ENCODE results near the gene BORCS6. TPM values are rescaled to one million over a fixed set of nuclear protein-coding genes. Genes with fewer than 3 reads are reported as not detected.

Gene BORCS6
- total RNA-seq, 1 experiment from 2014 or later, result 7.3 TPM

GRCh38 chr17:8155231-8155995 is 34.6 kb downstream of the BORCS6 start:
- H3K4me2 ChIP-seq (ENCODE audit: low read length), result peak overlapping the region; percentile 90
- peaks cover 40% of the 10 kb centered on the region for H3K4me1 ChIP-seq (ENCODE audit: insufficient read depth, low read length)
- H3K9ac ChIP-seq (ENCODE audit: low read length), result peak overlapping the region; percentile 88
- H4K20me1 ChIP-seq (ENCODE audit: low read length), result peaks cover 18% of the 10 kb centered on the region; the same call in 1 of the 2 replicates
- POLR2A ChIA-PET (ENCODE audit: unreplicated experiment), result no interaction called here
- no peaks in the 10 kb centered on the region for H3F3A ChIP-seq (ENCODE audit: low read length, unreplicated experiment)
- H3K27ac ChIP-seq (ENCODE audit: low read length), result peak overlapping the region; percentile 62
- no TSS peak for BruUV-seq (replicated peaks)
- peaks cover 36% of the 10 kb centered on the region for H3K79me2 ChIP-seq (ENCODE audit: low read length)
- DNase-seq, result no peak
- H2AFZ ChIP-seq (ENCODE audit: low read length), result no peak overlapping the region
- H3K27me3 ChIP-seq (ENCODE audit: low read length), result no peaks in the 10 kb centered on the region
- no peaks in the 10 kb centered on the region; the same call in 1 of the 2 replicates for H3K36me3 ChIP-seq (ENCODE audit: low read depth, low read length)
- TF ChIP-seq CTCF (conservative IDR thresholded peaks at IDR 0.05; ENCODE audit: low read depth, low read length) (no peak), EZH2 (IDR thresholded peaks at IDR 0.05; ENCODE audit: low read length, unreplicated experiment) (no peak), EZH2phosphoT487 (IDR thresholded peaks at IDR 0.05; ENCODE audit: borderline replicate concordance, low read length) (no peak)
- no peaks in the 10 kb centered on the region for H3K9me3 ChIP-seq (ENCODE audit: low read length)
- CTCF ChIA-PET, result no interaction called here
- intact Hi-C loops (cut with micrococcal nuclease), result no loop called here
- no peaks in the 10 kb centered on the region for H3K9me2 ChIP-seq (replicated peaks; ENCODE audit: low read length)
- H3K4me3 ChIP-seq (ENCODE audit: low read length), result peak overlapping the region; percentile 93
- ATAC-seq, result no peak

- no TSS peak for BruUV-seq (replicated peaks)
- H2AFZ ChIP-seq (ENCODE audit: low read length), result no peak overlapping the region
- CTCF ChIA-PET, result no interaction called here
- POLR2A ChIA-PET (ENCODE audit: unreplicated experiment), result no interaction called here
- no peaks in the 10 kb centered on the region for H3F3A ChIP-seq (ENCODE audit: low read length, unreplicated experiment)
- H4K20me1 ChIP-seq (ENCODE audit: low read length), result peaks cover 20% of the 10 kb centered on the region; the same call in 1 of the 2 replicates
- peaks cover 40% of the 10 kb centered on the region for H3K4me1 ChIP-seq (ENCODE audit: insufficient read depth, low read length)
- no peaks in the 10 kb centered on the region for H3K27me3 ChIP-seq (ENCODE audit: low read length)
- H3K79me2 ChIP-seq (ENCODE audit: low read length), result peaks cover 37% of the 10 kb centered on the region
- no peak for TF ChIP-seq CTCF (conservative IDR thresholded peaks at IDR 0.05; ENCODE audit: low read depth, low read length)
- no peak for TF ChIP-seq EZH2 (IDR thresholded peaks at IDR 0.05; ENCODE audit: low read length, unreplicated experiment)
- TF ChIP-seq EZH2phosphoT487 (IDR thresholded peaks at IDR 0.05; ENCODE audit: borderline replicate concordance, low read length), result no peak
- H3K9ac ChIP-seq (ENCODE audit: low read length), result peak overlapping the region; percentile 88
- H3K27ac ChIP-seq (ENCODE audit: low read length), result peak overlapping the region; percentile 79; the same call in 1 of the 2 replicates
- DNase-seq (no peak), ATAC-seq (no peak)
- no peaks in the 10 kb centered on the region; the same call in 1 of the 2 replicates for H3K36me3 ChIP-seq (ENCODE audit: low read depth, low read length)
- no peaks in the 10 kb centered on the region for H3K9me2 ChIP-seq (replicated peaks; ENCODE audit: low read length)
- peak overlapping the region; percentile 93 for H3K4me3 ChIP-seq (ENCODE audit: low read length)
- no peaks in the 10 kb centered on the region for H3K9me3 ChIP-seq (ENCODE audit: low read length)
- peak overlapping the region; percentile 90 for H3K4me2 ChIP-seq (ENCODE audit: low read length)
- intact Hi-C loops (cut with micrococcal nuclease), result no loop called here
Observed at GRCh38 chr17:8154608-8155155, 35.3 kb downstream of the BORCS6 start.

Data from PC-3 (cell line).